DND-41 (cell line): ENCODE results near the gene ZNF580.

Source experiments
- ATAC-seq: fragments of 200-7000 bp; cut with Tn5 transposase; 3 replicates; pipeline ENCODE4 v1.9.1; 2021; ENCODE audit warnings: low read depth; ENCODE audit not compliant: insufficient read depth
- DNase-seq: peaks from one replicate; pipeline ENCODE4 v3.0.0-alpha.2; 2020
- H2AFZ ChIP-seq: 2 replicates; pipeline ENCODE4 v1.6.0; 2012; ENCODE audit warnings: low read depth, low read length
- H3K27ac ChIP-seq: 2 replicates; pipeline ENCODE4 v1.5.1; 2012; ENCODE audit warnings: low read length, inconsistent platforms
- H3K27me3 ChIP-seq: fragments of 200-600 bp; sonication (generic); 2 replicates; pipeline ENCODE4 v1.6.0; 2012; ENCODE audit warnings: low read length, mild to moderate bottlenecking, inconsistent platforms; ENCODE audit not compliant: insufficient read depth, poor library complexity
- H3K36me3 ChIP-seq: 2 replicates; pipeline ENCODE4 v1.5.1; 2012; ENCODE audit warnings: low read length, inconsistent platforms; ENCODE audit not compliant: insufficient read depth
- H3K4me1 ChIP-seq: 2 replicates; pipeline ENCODE4 v1.5.1; 2012; ENCODE audit warnings: mild to moderate bottlenecking, low read length; ENCODE audit not compliant: insufficient read depth
- H3K4me2 ChIP-seq: 2 replicates; pipeline ENCODE4 v1.6.0; 2012; ENCODE audit warnings: mild to moderate bottlenecking, moderate library complexity, low read length, inconsistent platforms; ENCODE audit not compliant: insufficient read depth
- H3K4me3 ChIP-seq, 2 experiments: fragments of 200-600 bp in 1 of 2; shearing (Covaris generic) in 1 of 2; 2 replicates each; pipeline ENCODE4 v1.5.1; 2012 to 2016; ENCODE audit warnings: inconsistent platforms in 2 of 2, low read length in 2 of 2, mild to moderate bottlenecking in 2 of 2, low read depth in 1 of 2, moderate library complexity in 1 of 2
- H3K79me2 ChIP-seq: 2 replicates; pipeline ENCODE4 v1.6.0; 2012; ENCODE audit warnings: low read length, inconsistent platforms; ENCODE audit not compliant: insufficient read depth
- H3K9ac ChIP-seq: 2 replicates; pipeline ENCODE4 v1.6.0; 2012; ENCODE audit warnings: low read depth, mild to moderate bottlenecking, inconsistent platforms, low read length, moderate library complexity
- H3K9me3 ChIP-seq: 2 replicates; pipeline ENCODE4 v1.5.1; 2012; ENCODE audit warnings: low read length, moderate library complexity, mild to moderate bottlenecking, inconsistent platforms; ENCODE audit not compliant: insufficient read depth, severe bottlenecking
- H4K20me1 ChIP-seq: 2 replicates; pipeline ENCODE4 v1.6.0; 2012; ENCODE audit warnings: low read length; ENCODE audit not compliant: insufficient read depth
- CTCF ChIP-seq: IDR thresholded peaks from 2 replicates; pipeline ENCODE4 v1.5.1; 2012; ENCODE audit warnings: borderline replicate concordance, low read length, moderate library complexity, mild to moderate bottlenecking; ENCODE audit not compliant: poor library complexity, severe bottlenecking; ENCODE audit errors: extremely low read depth
- EZH2 ChIP-seq: IDR thresholded peaks from 3 replicates; pipeline ENCODE4 v1.6.1; 2012; ENCODE audit warnings: borderline replicate concordance, low read depth, mild to moderate bottlenecking, moderate library complexity, low read length, inconsistent platforms; ENCODE audit not compliant: severe bottlenecking

Gene ZNF580

GRCh38 chr19:55675661-55676354 lies 35.0 kb downstream of the ZNF580 start:
- Histone ChIP-seq H3K4me1 (peaks cover 53% of the 10 kb centered on the region), H3K9me3 (no peaks in the 10 kb centered on the region), H4K20me1 (peaks cover 71% of the 10 kb centered on the region), H3K27me3 (no peaks in the 10 kb centered on the region), H3K79me2 (peaks cover 87% of the 10 kb centered on the region), H3K4me3 (peak overlapping the region; percentile 87 to 97), H3K27ac (peak overlapping the region; percentile 73), H3K9ac (peak overlapping the region; percentile 93), H3K4me2 (peak overlapping the region; percentile 94), H2AFZ (peak overlapping the region; percentile 71), H3K36me3 (peaks cover 69% of the 10 kb centered on the region)
- DNase-seq = no peak
- ATAC-seq = no peak
- TF ChIP-seq CTCF (no peak), EZH2 (no peak)

GRCh38 chr19:55676383-55676782 lies 35.6 kb downstream of the ZNF580 start:
- Histone ChIP-seq H2AFZ (no peak overlapping the region), H3K9me3 (no peaks in the 10 kb centered on the region), H3K27me3 (no peaks in the 10 kb centered on the region), H3K9ac (peak overlapping the region; percentile 93), H3K36me3 (peaks cover 69% of the 10 kb centered on the region), H3K4me2 (peak overlapping the region; percentile 94), H3K4me3 (peak overlapping the region; percentile 87 to 97; a peak in 3 of 4 replicates), H3K4me1 (peaks cover 49% of the 10 kb centered on the region), H4K20me1 (peaks cover 70% of the 10 kb centered on the region), H3K79me2 (peaks cover 87% of the 10 kb centered on the region), H3K27ac (no peak overlapping the region)
- no peak for TF ChIP-seq EZH2
- no peak for TF ChIP-seq CTCF
- DNase-seq = no peak
- ATAC-seq = no peak

- H3K79me2 ChIP-seq = peaks cover 87% of the 10 kb centered on the region
- peak overlapping the region in 1 of 2 experiments; percentile 87; a peak in 1 of 4 replicates for H3K4me3 ChIP-seq
- DNase-seq (no peak), ATAC-seq (no peak)
- H3K27me3 ChIP-seq = no peaks in the 10 kb centered on the region
- peak overlapping the region; percentile 93 for H3K9ac ChIP-seq
- no peak overlapping the region for H3K27ac ChIP-seq
- peaks cover 71% of the 10 kb centered on the region for H3K36me3 ChIP-seq
- no peak overlapping the region for H2AFZ ChIP-seq
- H4K20me1 ChIP-seq = peaks cover 69% of the 10 kb centered on the region
- TF ChIP-seq CTCF = no peak
- TF ChIP-seq EZH2 = no peak
- H3K9me3 ChIP-seq = no peaks in the 10 kb centered on the region
- H3K4me2 ChIP-seq = peak overlapping the region; percentile 94
- peaks cover 46% of the 10 kb centered on the region for H3K4me1 ChIP-seq
Measured at GRCh38 chr19:55676889-55677505, 36.2 kb downstream of the ZNF580 start.
